Cardiac fibroblast (primary cell): ENCODE measurements around the gene PMIS2.
"Not testable (repeated sequence)": the region's sequence is repeated elsewhere in the genome, so short reads cannot be mapped to it uniquely, and the experiment has no call there.

Experiments used
- DNase-seq, 2 donors: peaks; one replicate each; pipeline versions ENCODE4 v3.0.0 to v3.0.0-alpha.2; 2010; ENCODE audit warnings: low read depth in 2 of 2
- H3K4me3 ChIP-seq, 2 donors: replicated peaks in 1 of 2; 1 replicate in 1 of 2; 2 replicates in 1 of 2; pipeline ENCODE4 v1.5.1; 2011; ENCODE audit warnings: low read depth in 2 of 2, low read length in 2 of 2, mild to moderate bottlenecking in 2 of 2, moderate library complexity in 1 of 2
- TF ChIP-seq, protein P1 (sequence below): IDR thresholded peaks from one replicate; pipeline ENCODE4 v1.5.1; 2011; ENCODE audit warnings: low read depth, mild to moderate bottlenecking, low read length, inconsistent platforms

PMIS2 gene

DNA sequence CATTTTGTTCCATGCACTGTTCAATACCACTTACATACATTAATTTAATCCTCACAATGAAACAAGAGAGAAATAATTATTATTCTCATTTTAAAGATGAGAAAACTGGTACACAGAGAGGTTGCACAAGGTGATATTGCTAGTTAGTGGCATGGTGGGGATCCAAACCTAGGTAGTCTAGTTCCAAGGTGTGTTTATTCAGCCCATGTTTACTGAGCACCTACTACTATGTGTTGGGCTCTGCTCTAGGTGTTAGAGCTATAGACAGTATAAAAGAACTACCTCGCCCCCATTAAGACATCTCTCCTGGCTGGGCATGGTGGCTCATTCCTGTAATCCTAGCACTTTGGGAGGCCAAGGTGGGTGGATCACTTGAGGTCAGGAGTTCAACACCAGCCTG is 3.2 kb upstream of the PMIS2 start:
- TF ChIP-seq, protein P1, sequence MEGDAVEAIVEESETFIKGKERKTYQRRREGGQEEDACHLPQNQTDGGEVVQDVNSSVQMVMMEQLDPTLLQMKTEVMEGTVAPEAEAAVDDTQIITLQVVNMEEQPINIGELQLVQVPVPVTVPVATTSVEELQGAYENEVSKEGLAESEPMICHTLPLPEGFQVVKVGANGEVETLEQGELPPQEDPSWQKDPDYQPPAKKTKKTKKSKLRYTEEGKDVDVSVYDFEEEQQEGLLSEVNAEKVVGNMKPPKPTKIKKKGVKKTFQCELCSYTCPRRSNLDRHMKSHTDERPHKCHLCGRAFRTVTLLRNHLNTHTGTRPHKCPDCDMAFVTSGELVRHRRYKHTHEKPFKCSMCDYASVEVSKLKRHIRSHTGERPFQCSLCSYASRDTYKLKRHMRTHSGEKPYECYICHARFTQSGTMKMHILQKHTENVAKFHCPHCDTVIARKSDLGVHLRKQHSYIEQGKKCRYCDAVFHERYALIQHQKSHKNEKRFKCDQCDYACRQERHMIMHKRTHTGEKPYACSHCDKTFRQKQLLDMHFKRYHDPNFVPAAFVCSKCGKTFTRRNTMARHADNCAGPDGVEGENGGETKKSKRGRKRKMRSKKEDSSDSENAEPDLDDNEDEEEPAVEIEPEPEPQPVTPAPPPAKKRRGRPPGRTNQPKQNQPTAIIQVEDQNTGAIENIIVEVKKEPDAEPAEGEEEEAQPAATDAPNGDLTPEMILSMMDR: no peak
- no peak for DNase-seq
- no peak overlapping the region for H3K4me3 ChIP-seq

DNA sequence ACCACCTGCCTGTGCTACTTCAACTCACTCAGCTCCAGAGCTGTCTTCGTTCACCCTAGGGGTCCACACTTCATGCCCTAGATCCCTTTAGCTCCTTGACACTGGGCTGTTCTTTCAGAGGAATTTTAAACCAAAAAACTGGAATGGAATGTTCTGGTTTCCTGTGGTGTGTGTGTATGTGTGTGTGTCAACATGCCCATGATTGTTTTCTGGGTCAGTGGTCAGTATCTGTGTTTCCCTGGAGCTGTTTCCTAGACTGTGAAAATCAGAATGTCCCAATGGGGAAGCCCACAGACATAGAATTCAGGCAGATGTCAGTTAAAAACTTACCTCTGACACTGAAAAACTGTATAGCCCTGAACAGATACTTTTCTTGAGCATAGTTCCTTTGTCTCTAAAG is 1.3 kb downstream of the PMIS2 start:
- TF ChIP-seq, protein P1: no peak
- no peak overlapping the region for H3K4me3 ChIP-seq
- DNase-seq: peak; percentile 35 to 46

DNA sequence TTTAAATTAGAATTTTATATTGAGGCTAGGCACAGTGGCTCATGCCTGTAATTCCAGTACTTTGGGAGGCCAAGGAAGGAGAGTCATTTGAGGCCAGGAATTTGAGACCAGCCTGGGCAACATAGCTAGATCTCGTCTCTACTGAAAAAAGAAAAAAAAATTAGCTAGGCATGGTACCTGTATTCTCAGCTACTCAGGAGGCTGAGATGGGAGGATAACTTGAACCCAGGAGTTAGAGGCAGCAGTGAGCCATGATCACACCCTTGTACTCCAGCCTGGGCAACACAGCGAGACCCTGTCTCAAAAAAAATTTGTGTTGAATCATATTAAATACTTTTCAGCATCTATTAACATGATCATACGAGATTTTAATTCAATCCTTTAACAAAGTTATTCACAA is 4.9 kb downstream of the PMIS2 start:
- H3K4me3 ChIP-seq: no peak overlapping the region
- DNase-seq: no peak
- TF ChIP-seq, protein P1: no peak

DNA sequence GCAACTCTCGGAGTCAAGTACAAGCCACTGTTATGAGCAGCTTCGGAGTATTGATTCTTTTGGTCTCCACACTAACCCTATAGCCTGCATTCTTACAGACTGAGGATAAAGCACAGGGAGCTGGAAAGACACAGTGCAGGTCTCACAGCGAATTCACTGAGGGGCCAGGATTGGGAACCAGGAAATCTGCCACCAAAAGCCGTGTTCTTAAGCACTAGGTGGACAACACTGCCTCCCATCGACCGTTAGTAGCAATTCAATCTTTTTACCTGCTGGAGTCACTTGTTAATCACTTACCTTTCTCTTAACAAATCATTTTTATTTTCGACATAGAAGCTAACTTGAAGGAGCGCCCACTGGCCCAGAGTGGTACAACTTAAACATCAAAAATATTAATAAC is 6.3 kb downstream of the PMIS2 start:
- peak; percentile 63 to 70 for DNase-seq
- no peak overlapping the region for H3K4me3 ChIP-seq

DNA sequence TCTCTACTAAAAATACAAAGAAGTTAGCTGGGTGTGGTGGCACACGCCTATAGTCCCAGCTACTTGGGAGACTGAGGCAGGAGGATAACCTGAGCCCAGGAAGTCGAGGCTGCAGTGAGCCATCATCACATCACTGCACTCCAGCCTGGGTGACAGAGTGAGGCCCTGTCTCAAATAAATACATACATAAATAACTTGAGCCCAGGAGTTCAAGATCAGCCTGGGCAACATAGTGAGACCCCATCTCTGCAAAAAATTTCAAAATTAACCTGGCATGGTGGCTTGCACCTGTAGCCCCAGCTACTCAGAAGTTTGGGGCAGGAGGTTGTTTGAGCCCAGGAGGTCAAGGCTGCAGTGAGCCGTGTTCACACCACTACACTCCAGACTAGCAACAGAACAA is 9.1 kb downstream of the PMIS2 start:
- DNase-seq, H3K4me3 ChIP-seq: not testable (repeated sequence)

More for the DNA sequence above, 6.3 kb downstream of the PMIS2 start:
- TF ChIP-seq, protein P1: peak; percentile 56

DNA sequence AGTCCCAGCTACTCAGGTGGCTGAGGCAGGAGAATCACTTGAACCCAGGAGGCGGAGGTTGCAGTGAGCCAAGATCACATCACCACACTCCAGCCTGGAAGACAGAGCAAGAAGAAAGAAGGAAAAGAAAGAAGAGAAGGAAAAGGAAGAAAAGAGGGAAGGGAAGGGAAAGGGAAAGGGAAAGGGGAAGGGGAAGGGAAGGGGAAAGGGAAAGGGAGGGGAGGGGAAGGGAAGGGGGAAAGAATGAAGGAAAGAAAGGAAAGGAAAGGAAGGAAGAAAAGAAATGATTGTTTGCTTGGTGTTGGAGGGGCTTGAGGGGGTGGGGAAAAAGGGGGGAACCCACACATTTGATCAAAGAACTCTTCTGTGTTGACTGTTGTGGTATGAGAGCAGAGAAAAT is 10.0 kb downstream of the PMIS2 start:
- TF ChIP-seq, protein P1: no peak
- no peak for DNase-seq
- no peak overlapping the region for H3K4me3 ChIP-seq

DNA sequence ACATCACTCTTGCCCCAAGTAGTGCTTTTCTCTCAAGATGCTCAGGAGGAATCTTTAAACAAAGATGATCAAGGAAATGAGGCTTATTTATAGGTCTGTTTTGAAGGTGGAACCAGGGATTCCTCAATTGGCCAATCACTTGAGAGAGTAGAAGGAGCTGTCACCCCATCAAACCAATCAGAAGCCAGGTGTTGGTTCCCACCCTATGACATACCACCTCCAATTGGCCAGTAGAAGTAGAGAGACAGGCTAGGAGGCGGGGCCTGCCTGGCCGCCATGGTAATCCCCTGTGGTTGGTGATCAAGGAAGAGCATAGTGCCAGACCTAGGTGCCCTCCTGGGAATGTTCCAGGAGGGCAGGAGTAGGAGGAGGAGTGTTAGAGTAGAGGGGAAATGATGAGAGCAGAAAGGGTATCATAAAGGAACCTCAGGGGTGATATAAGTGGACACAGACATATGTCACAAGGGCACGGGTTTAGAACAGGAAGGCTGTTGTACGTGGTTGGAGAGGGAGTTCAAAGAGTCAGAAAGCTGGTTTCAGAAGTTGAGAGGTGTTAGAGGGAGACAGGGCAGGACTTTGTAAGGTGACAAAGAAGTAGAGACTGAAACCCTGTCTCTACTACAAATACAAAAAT is 10.5 kb downstream of the PMIS2 start:
- TF ChIP-seq, protein P1: no peak
- H3K4me3 ChIP-seq: no peak overlapping the region
- DNase-seq: peak in 1 of 2 donors; percentile 33
